Cardiac atrium fibroblast (primary cell): ENCODE measurements around the gene GPR65. TPM values are rescaled to one million over a fixed set of nuclear protein-coding genes. Genes with fewer than 3 reads are reported as not detected.

Experiments used
- total RNA-seq: library from RNA; depleted of rRNA; stranded (reverse); fragments of >200 nt; gene quantifications from 2 replicates; pipeline ENCODE4 v1.2.3, GENCODE V29; 2015

The GPR65 gene
- 0.32 and 0.54 TPM in 2 replicates for total RNA-seq

GRCh38 chr14:88005050-88005481, at the start of gene GPR65:
GPR65 (plus strand) TSS chr14:88005135; CDS start chr14:88010848, 5,713 bp downstream.

GRCh38 chr14:87992718-87993628, 12.0 kb upstream of the GPR65 start, which contains the start of gene GALC:
GALC (minus strand) TSS chr14:87993182; CDS start chr14:87993164, 18 bp downstream.

Other genes starting within 250 kb of the GPR65 start
- gene GALC, start 12.0 kb upstream of the GPR65 start, total RNA-seq, result 28.7 and 31.1 TPM in 2 replicates